Esophagus squamous epithelium (tissue), 5 donors: ENCODE results near the gene TMEM163. TPM values are rescaled to one million over a fixed set of nuclear protein-coding genes. Genes with fewer than 3 reads are reported as not detected.

ENCODE experiments used
- DNase-seq: peaks from one replicate; lab custom pipeline; 2025; lab: John Stamatoyannopoulos, UW
- H3K27ac ChIP-seq, 4 donors: fragments of 200-600 bp; sonication (generic); one replicate each; pipeline ENCODE4 v1.5.1; 2016 to 2019; ENCODE audit warnings: mild to moderate bottlenecking in 1 of 4
- H3K27me3 ChIP-seq, 4 donors: fragments of 200-600 bp; sonication (generic); 1 replicate in 3 of 4; 2 replicates in 1 of 4; pipeline versions ENCODE4 v1.5.1 to v1.6.0; 2017 to 2021; ENCODE audit warnings: antibody characterized with exemption in 1 of 4
- H3K36me3 ChIP-seq, 3 donors: fragments of 200-600 bp; sonication (generic); one replicate each; pipeline ENCODE4 v1.5.1; 2016 to 2019
- H3K4me1 ChIP-seq, 3 donors: fragments of 200-600 bp; sonication (generic); one replicate each; pipeline ENCODE4 v1.5.1; 2017 to 2019
- H3K4me3 ChIP-seq, 4 donors: fragments of 200-600 bp; sonication (generic); 1 replicate in 3 of 4; 2 replicates in 1 of 4; pipeline ENCODE4 v1.5.1; 2016 to 2019; ENCODE audit warnings: mild to moderate bottlenecking in 2 of 4, moderate library complexity in 1 of 4
- H3K9me3 ChIP-seq, 3 donors: fragments of 200-600 bp; sonication (generic); one replicate each; pipeline ENCODE4 v1.5.1; 2016 to 2019
- CTCF ChIP-seq, 6 experiments: fragments of 450-650 bp in 4 of 6; fragments of 200-600 bp in 2 of 6; sonication (generic) in 2 of 6; IDR thresholded peaks; one replicate each; pipeline ENCODE4 v1.5.1; 2016 to 2019; ENCODE audit warnings: antibody characterized with exemption in 6 of 6, mild to moderate bottlenecking in 4 of 6, moderate library complexity in 4 of 6
- POLR2A ChIP-seq, 4 donors: fragments of 450-650 bp; IDR thresholded peaks; one replicate each; pipeline ENCODE4 v1.6.1; 2017; ENCODE audit warnings: antibody characterized with exemption in 4 of 4, mild to moderate bottlenecking in 4 of 4, moderate library complexity in 3 of 4
- WGBS, 2 donors: methylation state at CpG; one replicate each; pipeline ENCODE4 v1.1.5; 2018; 5-methylcytosine and 5-hydroxymethylcytosine counted together
- intact Hi-C: fragments of 100-400 bp; cut with DNase I; formaldehyde crosslinking; loops from one replicate; pipeline ENCODE4 v1.15.0; 2022
- total RNA-seq, 4 donors: library from RNA; depleted of rRNA; stranded (reverse); fragments of >200 nt; gene quantifications; one replicate each; pipeline ENCODE4 v1.1.0, GENCODE V29; 2016
- donor health status: DM: yes; HTN: yes; CAD: no.

TMEM163 gene
- total RNA-seq, 4 donors from 2014 or later: 0.09 to 0.19 (median 0.12) TPM; not detected in 1

- Histone ChIP-seq H3K4me3 (no peak overlapping the region), H3K27ac (no peak overlapping the region), H3K4me1 (no peaks in the 10 kb centered on the region), H3K27me3 (no peaks in the 10 kb centered on the region), H3K36me3 (peaks cover 0 to 81% (median 3%) of the 10 kb centered on the region in 3 donors), H3K9me3 (no peaks in the 10 kb centered on the region)
- no peak for DNase-seq
- 91 to 95% methylated on average over 7 of the region's 7 CpGs for WGBS, 2 donors
- TF ChIP-seq POLR2A (IDR thresholded peaks at IDR 0.05) (no peak), CTCF (IDR thresholded peaks at IDR 0.05) (no peak)
- intact Hi-C loops: no loop called here
These were observed 282.1 kb downstream of the TMEM163 start for GRCh38 chr2:134436706-134437105.

GRCh38 chr2:134435936-134436335 lies 282.9 kb downstream of the TMEM163 start:
- Histone ChIP-seq H3K4me1 (no peaks in the 10 kb centered on the region), H3K36me3 (peaks cover 0 to 85% (median 3%) of the 10 kb centered on the region in 3 donors), H3K27ac (no peak overlapping the region), H3K9me3 (no peaks in the 10 kb centered on the region), H3K4me3 (no peak overlapping the region), H3K27me3 (no peaks in the 10 kb centered on the region)
- TF ChIP-seq POLR2A (IDR thresholded peaks at IDR 0.05): no peak
- TF ChIP-seq CTCF (IDR thresholded peaks at IDR 0.05): no peak
- intact Hi-C loops: no loop called here
- DNase-seq: no peak

- H3K9me3 ChIP-seq: no peaks in the 10 kb centered on the region
- no peak overlapping the region for H3K4me3 ChIP-seq
- H3K27me3 ChIP-seq: no peaks in the 10 kb centered on the region
- no peaks in the 10 kb centered on the region for H3K4me1 ChIP-seq
- intact Hi-C loops: no loop called here
- no peak for TF ChIP-seq POLR2A (IDR thresholded peaks at IDR 0.05)
- TF ChIP-seq CTCF (IDR thresholded peaks at IDR 0.05): no peak
- WGBS, 2 donors: 93% methylated on average over 4 of the region's 4 CpGs
- peaks cover 0 to 88% (median 3%) of the 10 kb centered on the region in 3 donors for H3K36me3 ChIP-seq
- no peak for DNase-seq
- no peak overlapping the region for H3K27ac ChIP-seq
These were observed 283.3 kb downstream of the TMEM163 start for GRCh38 chr2:134435505-134435904.

- 97% methylated on average over 6 of the region's 6 CpGs for WGBS, 2 donors
- H3K27ac ChIP-seq: no peak overlapping the region
- H3K27me3 ChIP-seq: no peaks in the 10 kb centered on the region
- H3K36me3 ChIP-seq: peaks cover 0 to 88% (median 3%) of the 10 kb centered on the region in 3 donors
- TF ChIP-seq CTCF (IDR thresholded peaks at IDR 0.05) (no peak), POLR2A (IDR thresholded peaks at IDR 0.05) (no peak)
- intact Hi-C loops: no loop called here
- H3K4me3 ChIP-seq: no peak overlapping the region
- H3K9me3 ChIP-seq: no peaks in the 10 kb centered on the region
- no peak for DNase-seq
- no peaks in the 10 kb centered on the region for H3K4me1 ChIP-seq
These were observed 284.8 kb downstream of the TMEM163 start for GRCh38 chr2:134433979-134434378.

- WGBS, 2 donors: 79 to 90% methylated on average over 7 of the region's 7 CpGs
- Histone ChIP-seq H3K27ac (no peak overlapping the region), H3K9me3 (no peaks in the 10 kb centered on the region), H3K36me3 (peaks cover 0 to 91% (median 3%) of the 10 kb centered on the region in 3 donors), H3K27me3 (no peaks in the 10 kb centered on the region), H3K4me1 (no peaks in the 10 kb centered on the region), H3K4me3 (no peak overlapping the region)
- intact Hi-C loops: no loop called here
- TF ChIP-seq CTCF (IDR thresholded peaks at IDR 0.05): no peak
- TF ChIP-seq POLR2A (IDR thresholded peaks at IDR 0.05): no peak
- DNase-seq: no peak
These were observed 285.3 kb downstream of the TMEM163 start for GRCh38 chr2:134433469-134433868.
